WTC11 (cell line): ENCODE measurements around the gene NRXN3.

Experiments used
- ARID4B ChIP-seq: sonication (generic); formaldehyde crosslinking; IDR thresholded peaks from 2 replicates; pipeline ENCODE4 v1.8.0; 2023; ENCODE audit warnings: missing genetic modification reagents, mild to moderate bottlenecking, borderline replicate concordance
- CREB1 ChIP-seq: sonication (generic); formaldehyde crosslinking; IDR thresholded peaks from 2 replicates; pipeline ENCODE4 v1.8.0; 2023; ENCODE audit warnings: mild to moderate bottlenecking, missing genetic modification reagents
- FOXJ3 ChIP-seq: sonication (generic); formaldehyde crosslinking; IDR thresholded peaks from 2 replicates; pipeline ENCODE4 v1.9.0; 2021; ENCODE audit warnings: missing genetic modification reagents, mild to moderate bottlenecking, borderline replicate concordance
- IRF2 ChIP-seq: sonication (generic); formaldehyde crosslinking; IDR thresholded peaks from 2 replicates; pipeline ENCODE4 v1.8.0; 2022; ENCODE audit warnings: low read depth, missing genetic modification reagents, borderline replicate concordance
- NFYB ChIP-seq: sonication (generic); formaldehyde crosslinking; conservative IDR thresholded peaks from 2 replicates; pipeline ENCODE4 v1.8.0; 2022; ENCODE audit warnings: low read depth, missing genetic modification reagents
- NR3C1 ChIP-seq: sonication (generic); formaldehyde crosslinking; conservative IDR thresholded peaks from 2 replicates; pipeline ENCODE4 v1.8.1; 2023; ENCODE audit warnings: low read depth, mild to moderate bottlenecking, missing genetic modification reagents
- RELA ChIP-seq: sonication (generic); formaldehyde crosslinking; IDR thresholded peaks from 2 replicates; pipeline ENCODE4 v1.8.1; 2022; ENCODE audit warnings: missing genetic modification reagents, mild to moderate bottlenecking, borderline replicate concordance
- TEAD4 ChIP-seq: sonication (generic); formaldehyde crosslinking; IDR thresholded peaks from 2 replicates; pipeline ENCODE4 v1.8.0; 2022; ENCODE audit warnings: mild to moderate bottlenecking, missing genetic modification reagents
- ZNF121 ChIP-seq: sonication (generic); formaldehyde crosslinking; IDR thresholded peaks from 2 replicates; pipeline ENCODE4 v1.8.0; 2023; ENCODE audit warnings: missing genetic modification reagents
- TF ChIP-seq, protein P1 (sequence below): fragments of 200-600 bp; IDR thresholded peaks from 2 replicates; pipeline ENCODE4 v1.8.0; 2022; ENCODE audit warnings: antibody characterized with exemption
- TF ChIP-seq, protein P2 (sequence below): sonication (generic); formaldehyde crosslinking; IDR thresholded peaks from 2 replicates; pipeline ENCODE4 v1.8.1; 2022; ENCODE audit warnings: low read depth, missing genetic modification reagents, borderline replicate concordance
- TF ChIP-seq, protein P3 (sequence below): fragments of 250-450 bp; sonication (Bioruptor Pico); IDR thresholded peaks from 2 replicates; pipeline ENCODE4 v1.9.0; 2021; ENCODE audit warnings: mild to moderate bottlenecking

GRCh38 chr14:79727900-79728299, 1557.7 kb downstream of the NRXN3 start:
- TF ChIP-seq FOXJ3 (CRISPR knock-in tag) (no peak), CREB1 (CRISPR knock-in tag) (no peak), TEAD4 (CRISPR knock-in tag) (no peak), ARID4B (CRISPR knock-in tag) (no peak), NFYB (no peak), NR3C1 (CRISPR knock-in tag) (no peak), ZNF121 (no peak), IRF2 (no peak), RELA (CRISPR knock-in tag) (no peak)
- TF ChIP-seq, protein P1, sequence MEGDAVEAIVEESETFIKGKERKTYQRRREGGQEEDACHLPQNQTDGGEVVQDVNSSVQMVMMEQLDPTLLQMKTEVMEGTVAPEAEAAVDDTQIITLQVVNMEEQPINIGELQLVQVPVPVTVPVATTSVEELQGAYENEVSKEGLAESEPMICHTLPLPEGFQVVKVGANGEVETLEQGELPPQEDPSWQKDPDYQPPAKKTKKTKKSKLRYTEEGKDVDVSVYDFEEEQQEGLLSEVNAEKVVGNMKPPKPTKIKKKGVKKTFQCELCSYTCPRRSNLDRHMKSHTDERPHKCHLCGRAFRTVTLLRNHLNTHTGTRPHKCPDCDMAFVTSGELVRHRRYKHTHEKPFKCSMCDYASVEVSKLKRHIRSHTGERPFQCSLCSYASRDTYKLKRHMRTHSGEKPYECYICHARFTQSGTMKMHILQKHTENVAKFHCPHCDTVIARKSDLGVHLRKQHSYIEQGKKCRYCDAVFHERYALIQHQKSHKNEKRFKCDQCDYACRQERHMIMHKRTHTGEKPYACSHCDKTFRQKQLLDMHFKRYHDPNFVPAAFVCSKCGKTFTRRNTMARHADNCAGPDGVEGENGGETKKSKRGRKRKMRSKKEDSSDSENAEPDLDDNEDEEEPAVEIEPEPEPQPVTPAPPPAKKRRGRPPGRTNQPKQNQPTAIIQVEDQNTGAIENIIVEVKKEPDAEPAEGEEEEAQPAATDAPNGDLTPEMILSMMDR, result no peak
- TF ChIP-seq, protein P2, sequence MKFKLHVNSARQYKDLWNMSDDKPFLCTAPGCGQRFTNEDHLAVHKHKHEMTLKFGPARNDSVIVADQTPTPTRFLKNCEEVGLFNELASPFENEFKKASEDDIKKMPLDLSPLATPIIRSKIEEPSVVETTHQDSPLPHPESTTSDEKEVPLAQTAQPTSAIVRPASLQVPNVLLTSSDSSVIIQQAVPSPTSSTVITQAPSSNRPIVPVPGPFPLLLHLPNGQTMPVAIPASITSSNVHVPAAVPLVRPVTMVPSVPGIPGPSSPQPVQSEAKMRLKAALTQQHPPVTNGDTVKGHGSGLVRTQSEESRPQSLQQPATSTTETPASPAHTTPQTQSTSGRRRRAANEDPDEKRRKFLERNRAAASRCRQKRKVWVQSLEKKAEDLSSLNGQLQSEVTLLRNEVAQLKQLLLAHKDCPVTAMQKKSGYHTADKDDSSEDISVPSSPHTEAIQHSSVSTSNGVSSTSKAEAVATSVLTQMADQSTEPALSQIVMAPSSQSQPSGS (CRISPR knock-in tag), result no peak
- TF ChIP-seq, protein P3, sequence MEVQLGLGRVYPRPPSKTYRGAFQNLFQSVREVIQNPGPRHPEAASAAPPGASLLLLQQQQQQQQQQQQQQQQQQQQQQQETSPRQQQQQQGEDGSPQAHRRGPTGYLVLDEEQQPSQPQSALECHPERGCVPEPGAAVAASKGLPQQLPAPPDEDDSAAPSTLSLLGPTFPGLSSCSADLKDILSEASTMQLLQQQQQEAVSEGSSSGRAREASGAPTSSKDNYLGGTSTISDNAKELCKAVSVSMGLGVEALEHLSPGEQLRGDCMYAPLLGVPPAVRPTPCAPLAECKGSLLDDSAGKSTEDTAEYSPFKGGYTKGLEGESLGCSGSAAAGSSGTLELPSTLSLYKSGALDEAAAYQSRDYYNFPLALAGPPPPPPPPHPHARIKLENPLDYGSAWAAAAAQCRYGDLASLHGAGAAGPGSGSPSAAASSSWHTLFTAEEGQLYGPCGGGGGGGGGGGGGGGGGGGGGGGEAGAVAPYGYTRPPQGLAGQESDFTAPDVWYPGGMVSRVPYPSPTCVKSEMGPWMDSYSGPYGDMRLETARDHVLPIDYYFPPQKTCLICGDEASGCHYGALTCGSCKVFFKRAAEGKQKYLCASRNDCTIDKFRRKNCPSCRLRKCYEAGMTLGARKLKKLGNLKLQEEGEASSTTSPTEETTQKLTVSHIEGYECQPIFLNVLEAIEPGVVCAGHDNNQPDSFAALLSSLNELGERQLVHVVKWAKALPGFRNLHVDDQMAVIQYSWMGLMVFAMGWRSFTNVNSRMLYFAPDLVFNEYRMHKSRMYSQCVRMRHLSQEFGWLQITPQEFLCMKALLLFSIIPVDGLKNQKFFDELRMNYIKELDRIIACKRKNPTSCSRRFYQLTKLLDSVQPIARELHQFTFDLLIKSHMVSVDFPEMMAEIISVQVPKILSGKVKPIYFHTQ (CRISPR knock-in tag), result no peak
